OCI-LY3 (cell line): ENCODE results near the gene IFI30.
A peak's percentile ranks its signal among the peaks of the same experiment; 100 is the strongest.

ENCODE experiments used
- H2AFZ ChIP-seq: fragments of 200-600, 300-600 bp; shearing (Covaris generic); 2 replicates; pipeline ENCODE4 v1.6.0; 2014; ENCODE audit warnings: antibody characterized with exemption, low read depth, low read length
- H3K27ac ChIP-seq: fragments of 200-600, 300-600 bp; sonication (generic); 2 replicates; pipeline ENCODE4 v1.5.1; 2014; ENCODE audit warnings: mild to moderate bottlenecking, low read length, moderate library complexity, mixed read lengths
- H3K27me3 ChIP-seq: fragments of 200-600, 300-600 bp; sonication (generic); 2 replicates; pipeline ENCODE4 v1.6.1; 2014; ENCODE audit warnings: low read depth, low read length, mixed read lengths
- H3K36me3 ChIP-seq: fragments of 200-600, 300-600 bp; sonication (generic); replicated peaks from 2 replicates; pipeline ENCODE3; 2014; ENCODE audit warnings: low read depth, low read length, mixed read lengths
- H3K4me1 ChIP-seq: fragments of 300-600, 200-600 bp; sonication (generic); 2 replicates; pipeline ENCODE4 v1.6.1; 2014; ENCODE audit warnings: low read length, mixed read lengths
- H3K4me2 ChIP-seq: fragments of 200-600, 300-600 bp; sonication (generic); 2 replicates; pipeline ENCODE4 v1.6.1; 2014; ENCODE audit warnings: low read length, mixed read lengths
- H3K4me3 ChIP-seq: fragments of 300-600, 200-600 bp; sonication (generic); 2 replicates; pipeline ENCODE4 v1.5.1; 2014; ENCODE audit warnings: antibody characterized with exemption, mild to moderate bottlenecking, low read length, moderate library complexity
- H3K79me2 ChIP-seq: fragments of 300-600, 200-600 bp; shearing (Covaris generic); 2 replicates; pipeline ENCODE4 v1.6.1; 2014; ENCODE audit warnings: mild to moderate bottlenecking, low read length, mixed read lengths
- H3K9ac ChIP-seq: fragments of 300-600, 200-600 bp; shearing (Covaris generic); 2 replicates; pipeline ENCODE4 v1.6.0; 2014; ENCODE audit warnings: mild to moderate bottlenecking, low read length, moderate library complexity
- H3K9me3 ChIP-seq: fragments of 200-600, 300-600 bp; shearing (Covaris generic); 2 replicates; pipeline ENCODE4 v1.6.1; 2014; ENCODE audit warnings: low read length, mixed read lengths; ENCODE audit not compliant: insufficient read depth
- H4K20me1 ChIP-seq: fragments of 200-600, 300-600 bp; sonication (generic); 2 replicates; pipeline ENCODE4 v1.6.1; 2016; ENCODE audit warnings: low read length, mixed read lengths; ENCODE audit not compliant: insufficient read depth
- EZH2phosphoT487 ChIP-seq: fragments of 200-600 bp; shearing (Covaris generic); IDR thresholded peaks from 2 replicates; pipeline ENCODE4 v1.6.1; 2018; ENCODE audit warnings: antibody characterized with exemption, mixed run types, low read depth
- TF ChIP-seq, protein P1 (sequence below): fragments of 200-600, 300-600 bp; sonication (generic); IDR thresholded peaks from 2 replicates; pipeline ENCODE4 v1.5.1; 2014; ENCODE audit warnings: antibody characterized with exemption, low read length, low read depth

The IFI30 gene

GRCh38 chr19:18173572-18174288, at the start of gene IFI30:
TSS of gene IFI30 (plus strand) at chr19:18173813. CDS start at chr19:18173842, 29 bp downstream.
- Histone ChIP-seq H3K4me2 (peak within 1 kb of the TSS; percentile 89), H3K4me3 (peak within 1 kb of the TSS; percentile 84), H3K9ac (peak within 1 kb of the TSS; percentile 88), H3K36me3 (peaks cover 53% of the 10 kb centered on the region), H3K27ac (peak within 1 kb of the TSS; percentile 96), H3K9me3 (no peaks in the 10 kb centered on the region), H3K27me3 (no peaks in the 10 kb centered on the region), H3K79me2 (peaks cover 39% of the 10 kb centered on the region), H4K20me1 (peaks cover 24% of the 10 kb centered on the region), H3K4me1 (peaks cover 56% of the 10 kb centered on the region), H2AFZ (no peak within 1 kb of the TSS)
- no peak for TF ChIP-seq EZH2phosphoT487
- TF ChIP-seq, protein P1, sequence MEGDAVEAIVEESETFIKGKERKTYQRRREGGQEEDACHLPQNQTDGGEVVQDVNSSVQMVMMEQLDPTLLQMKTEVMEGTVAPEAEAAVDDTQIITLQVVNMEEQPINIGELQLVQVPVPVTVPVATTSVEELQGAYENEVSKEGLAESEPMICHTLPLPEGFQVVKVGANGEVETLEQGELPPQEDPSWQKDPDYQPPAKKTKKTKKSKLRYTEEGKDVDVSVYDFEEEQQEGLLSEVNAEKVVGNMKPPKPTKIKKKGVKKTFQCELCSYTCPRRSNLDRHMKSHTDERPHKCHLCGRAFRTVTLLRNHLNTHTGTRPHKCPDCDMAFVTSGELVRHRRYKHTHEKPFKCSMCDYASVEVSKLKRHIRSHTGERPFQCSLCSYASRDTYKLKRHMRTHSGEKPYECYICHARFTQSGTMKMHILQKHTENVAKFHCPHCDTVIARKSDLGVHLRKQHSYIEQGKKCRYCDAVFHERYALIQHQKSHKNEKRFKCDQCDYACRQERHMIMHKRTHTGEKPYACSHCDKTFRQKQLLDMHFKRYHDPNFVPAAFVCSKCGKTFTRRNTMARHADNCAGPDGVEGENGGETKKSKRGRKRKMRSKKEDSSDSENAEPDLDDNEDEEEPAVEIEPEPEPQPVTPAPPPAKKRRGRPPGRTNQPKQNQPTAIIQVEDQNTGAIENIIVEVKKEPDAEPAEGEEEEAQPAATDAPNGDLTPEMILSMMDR, result no peak

GRCh38 chr19:18123819-18124218, 49.8 kb upstream of the IFI30 start:
- H3K9me3 ChIP-seq, result no peaks in the 10 kb centered on the region
- H4K20me1 ChIP-seq, result peaks cover 15% of the 10 kb centered on the region
- H2AFZ ChIP-seq, result no peak overlapping the region
- H3K27me3 ChIP-seq, result no peaks in the 10 kb centered on the region
- peaks cover 43% of the 10 kb centered on the region for H3K36me3 ChIP-seq
- no peak for TF ChIP-seq EZH2phosphoT487
- TF ChIP-seq, protein P1, result no peak
- no peak overlapping the region for H3K9ac ChIP-seq
- no peak overlapping the region for H3K4me3 ChIP-seq
- H3K4me2 ChIP-seq, result no peak overlapping the region
- peaks cover 15% of the 10 kb centered on the region for H3K79me2 ChIP-seq
- H3K4me1 ChIP-seq, result peaks cover 14% of the 10 kb centered on the region
- H3K27ac ChIP-seq, result no peak overlapping the region

- no peaks in the 10 kb centered on the region for H3K27me3 ChIP-seq
- H3K79me2 ChIP-seq, result no peaks in the 10 kb centered on the region
- H3K9ac ChIP-seq, result no peak overlapping the region
- TF ChIP-seq, protein P1, result no peak
- H3K36me3 ChIP-seq, result peaks cover 59% of the 10 kb centered on the region
- no peak overlapping the region for H3K27ac ChIP-seq
- no peaks in the 10 kb centered on the region for H4K20me1 ChIP-seq
- H2AFZ ChIP-seq, result no peak overlapping the region
- no peak overlapping the region for H3K4me2 ChIP-seq
- H3K9me3 ChIP-seq, result no peaks in the 10 kb centered on the region
- H3K4me3 ChIP-seq, result no peak overlapping the region
- H3K4me1 ChIP-seq, result no peaks in the 10 kb centered on the region
Measured at GRCh38 chr19:18126097-18126496, 47.5 kb upstream of the IFI30 start.

GRCh38 chr19:18128044-18128443, 45.6 kb upstream of the IFI30 start:
- H3K4me1 ChIP-seq, result no peaks in the 10 kb centered on the region

More at GRCh38 chr19:18128044-18128443, 45.6 kb upstream of the IFI30 start:
- TF ChIP-seq EZH2phosphoT487, result no peak
- TF ChIP-seq, protein P1, result no peak
- no peak overlapping the region for H2AFZ ChIP-seq
- no peaks in the 10 kb centered on the region for H3K27me3 ChIP-seq
- no peak overlapping the region for H3K4me3 ChIP-seq
- H3K9ac ChIP-seq, result no peak overlapping the region
- H3K9me3 ChIP-seq, result no peaks in the 10 kb centered on the region
- H4K20me1 ChIP-seq, result no peaks in the 10 kb centered on the region
- H3K36me3 ChIP-seq, result peaks cover 55% of the 10 kb centered on the region
- H3K4me2 ChIP-seq, result no peak overlapping the region
- no peak overlapping the region for H3K27ac ChIP-seq
- no peaks in the 10 kb centered on the region for H3K79me2 ChIP-seq
